ENCODE results near the gene TP53. TPM values are rescaled to one million over a fixed set of nuclear protein-coding genes. Genes with fewer than 3 reads are reported as not detected.

The TP53 gene
- total RNA-seq: 10 to 100 TPM; 14.1 to 17.0 (median 15.4) TPM

- in situ Hi-C loops (cut with MboI; ENCODE audit: low sequenced_read_pairs in 4 of 4): loop anchor here in 2 of 4 donors (5.0 to 25.0 kb wide), 2 partner anchors 60 to 175 kb away; partner anchors contain the start of gene SAT2 (in 2 of the 2)
- Histone ChIP-seq H3K36me3 (peaks cover 0 to 21% of the 10 kb centered on the region in 2 donors), H3K4me1 (peaks cover 26 to 34% of the 10 kb centered on the region in 2 donors), H3K4me3 (peak within 1 kb of the TSS; percentile 80 to 96 (median 90)), H3K9me3 (no peaks in the 10 kb centered on the region), H3K27me3 (no peaks in the 10 kb centered on the region), H3K27ac (peak within 1 kb of the TSS; percentile 94 to 97 (median 94))
- DNase-seq (peak; percentile 91 to 92), ATAC-seq (peak; percentile 66 to 75)
- intact Hi-C loops (cut with DNase I; ENCODE audit: low total_unique reads): loop anchor here (1.0 to 10.0 kb wide), 4 partner anchors 114 to 435 kb away; partner anchors contain the start of genes CTDNEP1, ELP5, NLGN2 and TMEM256
- TF ChIP-seq POLR2A (IDR thresholded peaks at IDR 0.05) (peak; percentile 78 to 88), CTCF (IDR thresholded peaks at IDR 0.05 in 4 of 5, conservative IDR thresholded peaks at IDR 0.05 in 1 of 5) (no peak)
Observed at GRCh38 chr17:7687072-7687907, at the start of gene TP53. TP53 (minus strand) TSS chr17:7687490; CDS start chr17:7676594, 10,896 bp downstream.

- in situ Hi-C loops (cut with MboI; ENCODE audit: low sequenced_read_pairs in 4 of 4): loop anchor here in 2 of 4 donors (25.0 kb wide), 2 partner anchors 154 to 254 kb away; partner anchors contain the start of gene CHD3 (in 1 of the 2)
Observed at GRCh38 chr17:7732981-7733539, 45.8 kb upstream of the TP53 start.

GRCh38 chr17:7729816-7730215 lies 42.5 kb upstream of the TP53 start:
- ATAC-seq: no peak

More at GRCh38 chr17:7732981-7733539, 45.8 kb upstream of the TP53 start:
- TF ChIP-seq CTCF (IDR thresholded peaks at IDR 0.05 in 4 of 5, conservative IDR thresholded peaks at IDR 0.05 in 1 of 5): no peak
- TF ChIP-seq POLR2A (IDR thresholded peaks at IDR 0.05): no peak
- intact Hi-C loops (cut with DNase I; ENCODE audit: low total_unique reads): no loop called here
- ATAC-seq (no peak), DNase-seq (no peak)
- Histone ChIP-seq H3K4me1 (no peaks in the 10 kb centered on the region), H3K9me3 (no peaks in the 10 kb centered on the region), H3K36me3 (no peaks in the 10 kb centered on the region), H3K27ac (no peak overlapping the region), H3K27me3 (no peaks in the 10 kb centered on the region), H3K4me3 (no peak overlapping the region)

GRCh38 chr17:7727886-7728285 lies 40.6 kb upstream of the TP53 start:
- in situ Hi-C loops (cut with MboI; ENCODE audit: low sequenced_read_pairs in 4 of 4): loop anchor here in 2 of 4 donors (25.0 kb wide), 2 partner anchors 159 to 259 kb away; partner anchors contain the start of gene CHD3 (in 1 of the 2)
- H3K36me3 ChIP-seq: no peaks in the 10 kb centered on the region
- no peaks in the 10 kb centered on the region for H3K9me3 ChIP-seq
- intact Hi-C loops (cut with DNase I; ENCODE audit: low total_unique reads): no loop called here
- H3K27ac ChIP-seq: no peak overlapping the region
- no peaks in the 10 kb centered on the region for H3K4me1 ChIP-seq
- no peak for ATAC-seq
- no peak for TF ChIP-seq CTCF (IDR thresholded peaks at IDR 0.05 in 4 of 5, conservative IDR thresholded peaks at IDR 0.05 in 1 of 5)
- TF ChIP-seq POLR2A (IDR thresholded peaks at IDR 0.05): no peak
- no peak for DNase-seq
- peaks cover 0 to 7% (median 6%) of the 10 kb centered on the region in 3 donors for H3K27me3 ChIP-seq
- H3K4me3 ChIP-seq: no peak overlapping the region

More at GRCh38 chr17:7729816-7730215, 42.5 kb upstream of the TP53 start:
- Histone ChIP-seq H3K27ac (no peak overlapping the region), H3K27me3 (no peaks in the 10 kb centered on the region), H3K4me3 (no peak overlapping the region), H3K9me3 (no peaks in the 10 kb centered on the region), H3K4me1 (no peaks in the 10 kb centered on the region), H3K36me3 (no peaks in the 10 kb centered on the region)
- TF ChIP-seq CTCF (IDR thresholded peaks at IDR 0.05 in 4 of 5, conservative IDR thresholded peaks at IDR 0.05 in 1 of 5) (no peak), POLR2A (IDR thresholded peaks at IDR 0.05) (no peak)
- in situ Hi-C loops (cut with MboI; ENCODE audit: low sequenced_read_pairs in 4 of 4) (loop anchor here in 2 of 4 donors (25.0 kb wide), 2 partner anchors 157 to 257 kb away; partner anchors contain the start of gene CHD3 (in 1 of the 2)), intact Hi-C loops (cut with DNase I; ENCODE audit: low total_unique reads) (no loop called here)
- no peak for DNase-seq

Measured in gastrocnemius medialis (tissue), 4 donors.